Stimulated activated naive CD8-positive, alpha-beta T cell treated with anti-CD3 and anti-CD28 coated beads, Interleukin-15, amount 100 ng/mL, for 72 hours (primary cell): ENCODE results near the gene MYO18A.

Source experiments
- ATAC-seq: fragments of 150-1000 bp; cut with Tn5 transposase; 2 replicates; pipeline ENCODE4 v1.10.0; 2021; ENCODE audit warnings: mild to moderate bottlenecking, moderate library complexity
- DNase-seq, 2 donors: peaks; one replicate each; pipeline ENCODE4 v3.0.0; 2021 to 2022
- H3K27ac Mint-ChIP-seq, 2 donors: one replicate each; pipeline ENCODE4 v1.8.0; 2022; ENCODE audit warnings: mild to moderate bottlenecking in 2 of 2, mixed read lengths in 2 of 2, moderate library complexity in 2 of 2
- H3K27me3 Mint-ChIP-seq: one replicate; pipeline ENCODE4 v1.8.0; 2022; ENCODE audit warnings: mixed read lengths
- H3K4me1 Mint-ChIP-seq: one replicate; pipeline ENCODE4 v1.8.0; 2022; ENCODE audit warnings: mild to moderate bottlenecking, mixed read lengths
- H3K4me3 Mint-ChIP-seq, 2 donors: one replicate each; pipeline ENCODE4 v1.8.0; 2022; ENCODE audit warnings: mild to moderate bottlenecking in 2 of 2, mixed read lengths in 2 of 2, moderate library complexity in 1 of 2
- H3K9me3 Mint-ChIP-seq, 2 donors: one replicate each; pipeline ENCODE4 v1.8.0; 2022; ENCODE audit warnings: mixed read lengths in 2 of 2

MYO18A gene

GRCh38 chr17:29046473-29046839 lies 133.7 kb downstream of the MYO18A start:
- ATAC-seq = no peak
- H3K4me1 Mint-ChIP-seq = peaks cover 35% of the 10 kb centered on the region

GRCh38 chr17:29045734-29046472 lies 134.3 kb downstream of the MYO18A start:
- peaks cover 31% of the 10 kb centered on the region for H3K27me3 Mint-ChIP-seq
- no peak overlapping the region for H3K27ac Mint-ChIP-seq
- H3K9me3 Mint-ChIP-seq = no peaks in the 10 kb centered on the region
- DNase-seq (no peak), ATAC-seq (no peak)
- H3K4me1 Mint-ChIP-seq = peaks cover 35% of the 10 kb centered on the region
- H3K4me3 Mint-ChIP-seq = no peak overlapping the region

More at GRCh38 chr17:29046473-29046839, 133.7 kb downstream of the MYO18A start:
- Mint-ChIP-seq H3K27ac (no peak overlapping the region), H3K4me3 (no peak overlapping the region), H3K9me3 (no peaks in the 10 kb centered on the region), H3K27me3 (peaks cover 31% of the 10 kb centered on the region)
- no peak for DNase-seq

GRCh38 chr17:29045026-29045425 lies 135.2 kb downstream of the MYO18A start:
- ATAC-seq = no peak
- peaks cover 35% of the 10 kb centered on the region for H3K4me1 Mint-ChIP-seq
- H3K9me3 Mint-ChIP-seq = no peaks in the 10 kb centered on the region
- H3K4me3 Mint-ChIP-seq = no peak overlapping the region
- DNase-seq = no peak
- H3K27me3 Mint-ChIP-seq = peaks cover 28% of the 10 kb centered on the region
- no peak overlapping the region for H3K27ac Mint-ChIP-seq

- Mint-ChIP-seq H3K27me3 (peaks cover 14% of the 10 kb centered on the region), H3K4me3 (no peak overlapping the region), H3K27ac (peak overlapping the region in 1 of 2 donors; percentile 30), H3K4me1 (peaks cover 31% of the 10 kb centered on the region), H3K9me3 (no peaks in the 10 kb centered on the region)
- ATAC-seq (no peak), DNase-seq (no peak)
Observed at GRCh38 chr17:29043539-29044145, 136.6 kb downstream of the MYO18A start.

- H3K27me3 Mint-ChIP-seq = peaks cover 8% of the 10 kb centered on the region
- no peak for DNase-seq
- ATAC-seq = peak; percentile 53
- H3K9me3 Mint-ChIP-seq = no peaks in the 10 kb centered on the region
- peaks cover 23% of the 10 kb centered on the region for H3K4me1 Mint-ChIP-seq
- H3K4me3 Mint-ChIP-seq = peak within 1 kb of the TSS; percentile 30 to 58
- peak within 1 kb of the TSS in 1 of 2 donors; percentile 30 for H3K27ac Mint-ChIP-seq
Observed at GRCh38 chr17:29042679-29043538, 137.3 kb downstream of the MYO18A start, which contains the start of gene PIPOX. Gene PIPOX (plus strand): TSS chr17:29043141. CDS start chr17:29043226, 85 bp downstream.

GRCh38 chr17:29042026-29042678 lies 138.0 kb downstream of the MYO18A start:
- ATAC-seq (peak; percentile 46), DNase-seq (no peak)
- Mint-ChIP-seq H3K27me3 (peaks cover 8% of the 10 kb centered on the region), H3K9me3 (no peaks in the 10 kb centered on the region), H3K4me3 (peak overlapping the region; percentile 30 to 58), H3K4me1 (peaks cover 23% of the 10 kb centered on the region), H3K27ac (no peak overlapping the region)

- Mint-ChIP-seq H3K27ac (no peak overlapping the region), H3K4me1 (peaks cover 23% of the 10 kb centered on the region), H3K9me3 (no peaks in the 10 kb centered on the region), H3K27me3 (peaks cover 8% of the 10 kb centered on the region), H3K4me3 (no peak overlapping the region)
- DNase-seq = no peak
- ATAC-seq = no peak
Observed at GRCh38 chr17:29041571-29041970, 138.6 kb downstream of the MYO18A start.

GRCh38 chr17:29041091-29041490 lies 139.1 kb downstream of the MYO18A start:
- DNase-seq = no peak
- H3K4me1 Mint-ChIP-seq = peaks cover 19% of the 10 kb centered on the region
- peaks cover 4% of the 10 kb centered on the region for H3K27me3 Mint-ChIP-seq
- no peaks in the 10 kb centered on the region for H3K9me3 Mint-ChIP-seq
- ATAC-seq = no peak
- no peak overlapping the region for H3K4me3 Mint-ChIP-seq
- H3K27ac Mint-ChIP-seq = no peak overlapping the region

GRCh38 chr17:29039764-29040598 lies 140.2 kb downstream of the MYO18A start:
- no peak overlapping the region for H3K4me3 Mint-ChIP-seq
- H3K27me3 Mint-ChIP-seq = peaks cover 7% of the 10 kb centered on the region
- H3K9me3 Mint-ChIP-seq = peaks cover 4 to 5% of the 10 kb centered on the region in 2 donors
- no peak overlapping the region for H3K27ac Mint-ChIP-seq
- peaks cover 15% of the 10 kb centered on the region for H3K4me1 Mint-ChIP-seq
- ATAC-seq (no peak), DNase-seq (no peak)

- H3K4me1 Mint-ChIP-seq = peaks cover 12% of the 10 kb centered on the region
- peaks cover 17% of the 10 kb centered on the region for H3K27me3 Mint-ChIP-seq
- peaks cover 4 to 14% of the 10 kb centered on the region in 2 donors for H3K9me3 Mint-ChIP-seq
- ATAC-seq (no peak), DNase-seq (no peak)
- H3K4me3 Mint-ChIP-seq = no peak overlapping the region
- H3K27ac Mint-ChIP-seq = no peak overlapping the region
Observed at GRCh38 chr17:29038085-29038795, 142.0 kb downstream of the MYO18A start.

- DNase-seq = no peak
- H3K4me3 Mint-ChIP-seq = no peak overlapping the region
- peaks cover 20% of the 10 kb centered on the region for H3K27me3 Mint-ChIP-seq
Observed at GRCh38 chr17:29037739-29038084, 142.5 kb downstream of the MYO18A start.

GRCh38 chr17:29036584-29036983 lies 143.6 kb downstream of the MYO18A start:
- Mint-ChIP-seq H3K4me3 (no peak overlapping the region), H3K9me3 (peaks cover 4 to 14% of the 10 kb centered on the region in 2 donors), H3K4me1 (no peaks in the 10 kb centered on the region), H3K27ac (no peak overlapping the region), H3K27me3 (peaks cover 32% of the 10 kb centered on the region)
- no peak for ATAC-seq
- DNase-seq = no peak

More at GRCh38 chr17:29037739-29038084, 142.5 kb downstream of the MYO18A start:
- ATAC-seq = no peak
- peaks cover 7% of the 10 kb centered on the region for H3K4me1 Mint-ChIP-seq
- H3K27ac Mint-ChIP-seq = no peak overlapping the region
- peaks cover 4 to 14% of the 10 kb centered on the region in 2 donors for H3K9me3 Mint-ChIP-seq

- Mint-ChIP-seq H3K4me3 (no peak overlapping the region), H3K9me3 (peaks cover 4 to 14% of the 10 kb centered on the region in 2 donors), H3K4me1 (no peaks in the 10 kb centered on the region), H3K27me3 (peaks cover 43% of the 10 kb centered on the region), H3K27ac (no peak overlapping the region)
- ATAC-seq (no peak), DNase-seq (no peak)
Observed at GRCh38 chr17:29034510-29034909, 145.7 kb downstream of the MYO18A start.

GRCh38 chr17:29032857-29033197 lies 147.4 kb downstream of the MYO18A start:
- Mint-ChIP-seq H3K27me3 (peaks cover 43% of the 10 kb centered on the region), H3K4me3 (no peak overlapping the region), H3K9me3 (peaks cover 4 to 14% of the 10 kb centered on the region in 2 donors), H3K4me1 (no peaks in the 10 kb centered on the region), H3K27ac (no peak overlapping the region)
- no peak for ATAC-seq
- DNase-seq = no peak
